ENCODE measurements around the gene SLC8A3.

SLC8A3 gene

DNA sequence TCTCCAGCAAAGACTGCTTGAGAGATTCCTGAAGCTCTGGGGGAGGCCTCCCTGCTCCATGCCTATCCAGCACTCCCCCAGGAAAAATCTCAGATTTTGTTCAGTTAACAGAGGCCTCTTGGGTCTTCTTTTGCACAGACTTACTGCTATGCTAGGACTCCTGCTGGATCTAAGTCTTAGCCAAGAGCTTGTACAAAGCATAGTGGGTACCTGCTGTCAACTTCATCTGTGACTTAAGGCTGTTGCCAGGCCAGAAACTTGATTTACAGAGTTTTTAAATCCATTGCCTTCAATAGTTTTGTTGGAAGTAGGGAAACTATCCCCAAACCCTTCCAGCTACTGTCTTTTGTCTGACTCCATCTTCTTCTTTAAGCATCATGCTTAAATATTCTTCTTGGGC, 169.1 kb downstream of the SLC8A3 start:
- DNase-seq: no peak

- DNase-seq: no peak
Observed at GRCh38 chr14:70018713-70019211, 170.0 kb downstream of the SLC8A3 start.

DNA sequence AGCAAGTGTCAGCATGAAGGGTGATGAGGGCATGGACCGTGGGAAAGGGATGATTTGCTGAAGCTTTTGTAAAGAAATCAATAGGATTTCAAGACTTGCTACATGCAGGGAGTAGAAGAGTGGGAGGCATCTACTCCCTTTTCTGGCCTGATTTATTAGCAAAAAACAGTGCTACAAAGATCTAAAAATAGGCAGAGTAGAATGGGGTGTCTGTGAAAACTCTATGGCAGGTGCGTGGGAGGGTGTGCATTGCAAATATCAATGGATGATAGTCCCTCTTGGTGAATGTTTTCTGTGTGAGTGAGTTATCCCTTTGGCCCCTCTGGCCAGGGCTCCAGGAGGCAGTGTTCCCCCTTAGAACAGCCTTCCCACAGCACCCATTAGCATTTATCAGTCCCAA, 170.5 kb downstream of the SLC8A3 start:
- no peak for DNase-seq

- no peak for DNase-seq
Observed at GRCh38 chr14:70014406-70015095, 174.2 kb downstream of the SLC8A3 start.

DNA sequence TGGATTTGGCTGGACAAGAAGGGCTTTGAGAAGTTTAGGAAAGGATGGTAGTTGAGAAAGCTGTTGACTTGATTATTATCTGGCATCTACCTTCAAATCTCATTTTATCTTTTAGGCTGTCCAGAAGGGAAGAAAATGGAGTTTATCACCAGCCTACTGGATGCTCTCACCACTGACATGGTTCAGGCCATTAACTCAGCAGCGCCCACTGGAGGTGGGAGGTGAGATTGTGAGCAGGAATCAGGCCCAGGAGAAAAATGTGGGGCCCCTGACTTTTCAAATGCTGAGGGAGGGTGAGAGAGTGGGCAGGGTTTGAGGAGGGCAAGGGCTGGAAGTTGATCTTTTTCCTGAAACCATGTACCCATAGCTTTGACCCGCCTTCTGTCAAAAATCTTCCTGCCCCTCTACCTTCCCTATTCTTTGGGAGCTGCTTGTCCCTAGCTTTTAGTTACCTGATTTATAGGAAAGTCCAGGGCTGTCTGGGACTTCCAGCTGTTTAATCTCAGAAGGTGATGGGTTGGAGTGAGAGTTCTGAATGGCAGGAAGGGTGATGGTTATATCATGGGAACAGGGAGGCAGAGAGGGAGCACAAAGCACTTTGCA, 175.4 kb downstream of the SLC8A3 start:
- no peak for DNase-seq

GRCh38 chr14:70011708-70012107, 177.0 kb downstream of the SLC8A3 start:
- DNase-seq: no peak

GRCh38 chr14:70011098-70011497, 177.7 kb downstream of the SLC8A3 start:
- DNase-seq: peak; percentile 39

GRCh38 chr14:70009961-70010360, 178.8 kb downstream of the SLC8A3 start:
- DNase-seq: no peak

GRCh38 chr14:70008284-70009262, 180.2 kb downstream of the SLC8A3 start:
- DNase-seq: no peak

DNA sequence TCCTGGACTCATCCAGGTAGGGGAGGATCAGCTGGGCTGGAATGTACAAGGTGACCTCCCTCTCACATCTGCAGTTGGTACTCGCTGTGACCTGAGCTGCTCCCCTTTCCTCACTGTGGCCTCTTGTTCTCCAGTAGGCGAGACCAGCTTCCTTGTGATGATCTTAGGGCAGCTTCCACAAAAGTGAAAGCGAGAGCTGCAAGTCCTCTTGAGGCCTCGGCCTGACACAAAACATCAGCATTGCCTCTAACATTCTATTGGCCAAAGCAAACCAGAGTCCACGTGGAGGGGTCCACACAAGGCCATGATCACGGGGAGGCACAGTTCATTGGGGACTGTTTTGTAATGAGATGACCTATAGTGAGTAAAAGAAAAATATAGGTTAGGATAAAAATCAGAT, 182.1 kb downstream of the SLC8A3 start:
- no peak for DNase-seq

DNA sequence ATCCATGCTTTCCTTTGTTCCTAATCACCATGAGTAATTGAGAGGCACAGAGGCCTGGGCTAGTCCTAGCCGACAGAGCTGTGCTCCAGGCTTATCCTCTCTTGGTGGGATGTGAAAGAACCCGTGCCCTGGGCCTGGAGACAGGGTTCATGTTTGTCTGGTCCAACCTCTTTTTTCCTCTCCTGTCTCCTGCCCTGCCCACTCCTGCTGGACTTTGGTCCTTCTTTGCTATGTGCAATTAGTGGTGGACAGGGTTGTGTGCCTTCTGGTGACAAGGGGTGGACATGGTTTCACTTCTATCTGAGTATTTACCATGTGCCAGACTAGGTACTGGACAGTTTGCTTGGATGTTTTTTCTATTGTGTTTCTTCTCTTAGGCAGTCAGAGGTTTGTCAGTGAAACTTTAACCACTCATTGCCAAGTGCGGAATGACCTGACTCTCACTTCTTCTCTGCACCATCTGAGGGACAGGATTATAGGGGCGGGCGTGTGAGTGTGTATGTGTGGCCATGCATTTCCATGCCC, 183.4 kb downstream of the SLC8A3 start:
- no peak for DNase-seq

- no peak for DNase-seq
Observed at GRCh38 chr14:70004791-70005190, 184.0 kb downstream of the SLC8A3 start.

DNA sequence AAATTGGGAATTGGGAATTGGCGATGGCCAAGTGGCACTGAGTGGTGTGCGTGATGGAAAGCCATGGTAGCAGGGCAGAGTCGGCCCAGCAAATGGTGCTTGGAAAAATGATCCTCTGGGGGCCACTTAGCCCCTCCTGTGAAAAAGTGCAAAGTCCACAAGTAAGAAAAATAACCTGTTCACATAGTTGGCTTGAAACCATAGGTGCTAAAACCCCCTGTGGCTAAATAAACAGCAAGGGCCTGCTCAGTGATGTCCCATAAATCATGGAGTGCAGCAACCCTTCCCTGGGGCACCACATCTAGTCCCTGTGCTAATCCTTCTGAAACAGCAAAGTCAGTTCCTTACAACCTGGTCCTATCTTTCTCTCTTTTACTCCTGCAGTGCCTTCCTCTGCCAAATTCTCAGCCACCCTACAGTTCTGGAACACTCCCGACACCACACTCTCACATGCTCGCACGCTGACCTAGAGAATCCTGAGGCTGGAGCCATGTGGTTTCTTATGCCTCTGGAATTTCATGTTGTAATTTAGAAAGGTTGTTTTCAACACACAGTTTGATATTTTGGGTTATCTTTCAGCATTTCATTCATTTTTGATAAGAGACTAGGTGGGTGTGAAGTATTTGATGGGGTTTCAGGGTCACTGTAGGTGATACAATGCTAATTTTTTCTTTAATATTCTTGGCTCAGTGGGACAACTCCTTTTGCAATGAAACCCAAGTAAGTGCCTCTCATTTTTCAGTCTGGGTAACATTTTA, 186.0 kb downstream of the SLC8A3 start:
- DNase-seq: peak; percentile 66

- no peak for DNase-seq
Observed at GRCh38 chr14:70000601-70001000, 188.2 kb downstream of the SLC8A3 start.

DNA sequence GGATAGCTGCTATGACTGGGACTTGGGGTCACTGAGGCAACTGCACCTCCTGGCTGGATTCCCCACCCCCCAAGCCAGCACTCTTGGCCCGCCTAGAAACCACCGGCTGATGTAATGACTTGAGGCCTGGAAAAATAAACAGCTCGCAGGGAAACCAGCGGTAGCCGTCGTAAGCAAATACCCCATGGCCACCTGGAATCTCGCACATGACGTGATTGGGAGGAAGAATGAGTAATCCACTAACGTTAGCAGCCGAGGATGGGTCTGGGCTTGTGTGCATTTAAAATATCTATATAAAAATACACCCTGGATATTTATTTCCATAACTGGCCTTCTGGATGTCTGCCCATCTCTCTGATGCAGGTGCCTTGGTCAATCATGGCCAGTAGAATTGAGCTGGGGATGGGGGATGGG, 189.5 kb downstream of the SLC8A3 start:
- DNase-seq: no peak

GRCh38 chr14:69997849-69998248, 190.9 kb downstream of the SLC8A3 start:
- DNase-seq: no peak

GRCh38 chr14:69996216-69996615, 192.5 kb downstream of the SLC8A3 start:
- DNase-seq: no peak
